Left renal pelvis (tissue), 4 donors: ENCODE data around the gene CENPX. TPM values are rescaled to one million over a fixed set of nuclear protein-coding genes. Genes with fewer than 3 reads are reported as not detected.
A peak's percentile ranks its signal among the peaks of the same experiment; 100 is the strongest.

Experiments used
- DNase-seq, 4 donors: peaks; one replicate each; pipeline ENCODE4 v3.0.0-alpha.2; 2013; ENCODE audit warnings: low read depth in 4 of 4, low spot score in 3 of 4
- polyA plus RNA-seq, 4 donors: library from polyadenylated mRNA; unstranded; fragments of 120-200 nt; gene quantifications; one replicate each; pipeline ENCODE4 v1.2.1, GENCODE V29; 2013; ENCODE audit not compliant: insufficient read length in 4 of 4

The CENPX gene
- polyA plus RNA-seq, 4 donors: 32.0 to 50.3 (median 34.4) TPM

DNA sequence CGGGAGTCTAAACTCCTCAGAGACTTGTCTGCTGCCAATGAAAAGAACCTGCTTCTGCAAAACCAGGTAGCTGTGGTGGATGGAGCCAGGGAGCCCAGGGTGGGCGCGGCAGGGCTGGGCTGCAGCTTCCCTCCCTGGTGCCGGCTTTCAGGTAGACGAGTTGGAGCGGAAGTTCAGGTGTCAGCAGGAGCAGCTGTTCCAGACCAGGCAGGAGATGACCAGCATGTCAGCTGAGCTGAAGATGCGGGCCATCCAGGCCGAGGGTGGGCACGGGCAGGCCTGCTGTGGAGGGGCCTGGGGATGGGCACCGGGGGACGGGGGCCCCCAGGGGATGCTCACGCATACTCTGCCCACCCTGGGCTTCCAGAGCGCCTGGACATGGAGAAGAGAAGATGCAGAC lies 5.6 kb upstream of the CENPX start:
- DNase-seq: no peak

GRCh38 chr17:82025401-82026107 lies 2.9 kb upstream of the CENPX start:
- DNase-seq: no peak

GRCh38 chr17:82024859-82025258 lies 2.2 kb upstream of the CENPX start:
- no peak for DNase-seq

DNA sequence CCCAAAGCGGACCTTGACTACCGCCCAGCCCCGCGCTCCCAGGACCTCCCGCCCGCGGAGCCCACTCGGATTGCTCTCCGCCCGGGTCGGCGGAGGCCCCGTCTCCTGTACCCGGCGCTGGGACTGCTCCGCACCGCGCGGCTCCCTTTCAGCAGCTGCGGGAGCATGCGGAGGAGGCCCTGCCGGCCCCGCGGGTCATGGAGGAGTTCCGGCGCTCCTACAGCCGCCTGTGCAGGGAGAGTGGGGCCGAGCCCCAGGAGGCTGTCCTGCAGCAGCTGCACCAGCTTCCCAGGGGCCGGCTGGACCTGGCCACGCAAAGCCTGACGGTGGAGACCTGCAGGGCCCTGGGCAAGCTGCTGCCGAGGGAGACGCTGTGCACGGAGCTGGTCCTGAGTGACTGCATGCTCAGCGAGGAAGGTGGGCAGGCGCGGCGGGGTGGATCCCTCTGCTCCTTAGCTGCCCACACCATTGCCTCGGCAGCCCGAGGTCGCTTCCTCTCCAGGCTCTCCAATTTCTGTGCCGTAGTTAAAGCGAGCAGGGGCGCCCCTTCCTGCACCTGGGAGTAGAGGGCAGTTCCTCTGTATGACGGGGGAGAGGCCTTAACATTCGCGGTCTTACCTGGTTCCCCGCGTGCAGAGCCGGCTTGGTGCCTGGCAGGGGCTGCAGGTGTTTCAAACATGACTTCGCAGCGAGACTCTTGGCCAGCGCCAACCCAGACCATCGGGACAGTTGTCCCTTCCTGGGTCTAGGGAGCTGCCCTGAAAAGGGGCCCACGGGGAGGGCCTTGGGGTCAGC lies 966 bp upstream of the CENPX start:
- DNase-seq: no peak

- peak; percentile 94 to 98 (median 97) for DNase-seq
Measured at GRCh38 chr17:82022981-82023446, 336 bp upstream of the CENPX start, which contains the start of gene LRRC45. LRRC45 (plus strand) TSS chr17:82023305; CDS start chr17:82023644, 339 bp downstream.

- no peak for DNase-seq
Measured at GRCh38 chr17:82021900-82022309, 773 bp downstream of the CENPX start.

DNA sequence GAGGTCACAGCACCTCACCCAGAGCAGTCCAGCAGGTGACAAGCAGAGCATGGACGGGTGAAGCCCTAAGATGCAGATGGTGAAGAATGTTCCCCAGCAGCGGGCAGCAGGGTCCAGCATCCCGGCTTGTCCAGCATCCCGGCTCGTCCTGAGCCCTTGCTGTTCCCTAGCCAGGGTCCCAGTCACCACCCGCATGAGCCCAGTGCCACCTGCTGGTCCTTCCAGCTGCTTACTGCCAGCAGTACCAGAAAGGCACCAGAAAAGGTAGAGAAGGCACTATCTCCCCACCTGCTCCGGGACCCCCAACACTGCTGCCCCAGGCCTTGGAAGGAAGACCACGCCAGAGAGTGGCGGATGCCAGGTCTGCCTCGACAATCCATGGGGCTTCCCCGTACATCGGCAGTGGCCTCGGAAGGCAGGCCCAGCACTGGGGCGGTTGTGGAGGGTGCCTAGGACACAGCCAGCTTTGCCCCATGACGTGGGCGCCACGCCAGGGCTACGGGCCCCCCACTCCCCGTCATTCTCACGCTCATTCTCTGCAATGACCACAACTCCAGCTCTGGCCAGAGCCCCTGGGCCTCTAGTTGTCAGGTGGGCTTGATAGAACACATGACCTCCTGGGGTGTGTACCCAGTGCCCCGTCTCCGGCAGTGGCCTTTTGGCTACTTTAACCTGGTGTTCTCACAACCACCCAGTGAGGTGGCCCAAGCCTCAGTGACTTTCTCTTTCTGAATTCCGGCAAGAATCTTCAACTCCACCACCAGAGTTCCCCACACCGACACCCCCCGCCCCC lies 1.4 kb downstream of the CENPX start:
- DNase-seq: no peak

DNA sequence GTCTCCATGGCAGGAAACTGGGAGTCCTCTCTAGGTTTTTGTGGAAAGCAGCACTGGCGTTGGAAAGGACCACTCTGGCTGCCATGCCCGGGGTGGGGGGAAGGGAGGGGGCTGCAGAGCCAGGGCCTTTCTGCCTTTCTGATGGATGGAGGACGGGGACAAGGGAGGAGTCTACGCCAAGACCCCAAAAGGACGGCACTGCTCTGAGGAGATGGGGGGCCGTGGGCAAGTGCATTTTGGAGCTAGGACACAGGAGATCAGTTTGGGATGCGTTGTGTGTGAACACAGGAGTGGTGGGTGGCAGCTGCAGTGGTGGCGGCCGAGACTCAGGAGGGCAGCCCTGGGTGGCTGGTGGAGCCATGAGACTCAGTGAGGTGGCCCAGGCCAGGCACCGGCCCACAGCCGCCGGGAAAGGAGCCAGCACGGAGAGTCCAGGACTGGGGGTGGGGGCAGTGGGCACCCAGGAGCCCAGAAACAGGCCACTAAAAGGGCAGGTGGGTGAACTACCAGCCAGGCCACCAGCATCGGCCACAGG lies 2.0 kb downstream of the CENPX start:
- no peak for DNase-seq

DNA sequence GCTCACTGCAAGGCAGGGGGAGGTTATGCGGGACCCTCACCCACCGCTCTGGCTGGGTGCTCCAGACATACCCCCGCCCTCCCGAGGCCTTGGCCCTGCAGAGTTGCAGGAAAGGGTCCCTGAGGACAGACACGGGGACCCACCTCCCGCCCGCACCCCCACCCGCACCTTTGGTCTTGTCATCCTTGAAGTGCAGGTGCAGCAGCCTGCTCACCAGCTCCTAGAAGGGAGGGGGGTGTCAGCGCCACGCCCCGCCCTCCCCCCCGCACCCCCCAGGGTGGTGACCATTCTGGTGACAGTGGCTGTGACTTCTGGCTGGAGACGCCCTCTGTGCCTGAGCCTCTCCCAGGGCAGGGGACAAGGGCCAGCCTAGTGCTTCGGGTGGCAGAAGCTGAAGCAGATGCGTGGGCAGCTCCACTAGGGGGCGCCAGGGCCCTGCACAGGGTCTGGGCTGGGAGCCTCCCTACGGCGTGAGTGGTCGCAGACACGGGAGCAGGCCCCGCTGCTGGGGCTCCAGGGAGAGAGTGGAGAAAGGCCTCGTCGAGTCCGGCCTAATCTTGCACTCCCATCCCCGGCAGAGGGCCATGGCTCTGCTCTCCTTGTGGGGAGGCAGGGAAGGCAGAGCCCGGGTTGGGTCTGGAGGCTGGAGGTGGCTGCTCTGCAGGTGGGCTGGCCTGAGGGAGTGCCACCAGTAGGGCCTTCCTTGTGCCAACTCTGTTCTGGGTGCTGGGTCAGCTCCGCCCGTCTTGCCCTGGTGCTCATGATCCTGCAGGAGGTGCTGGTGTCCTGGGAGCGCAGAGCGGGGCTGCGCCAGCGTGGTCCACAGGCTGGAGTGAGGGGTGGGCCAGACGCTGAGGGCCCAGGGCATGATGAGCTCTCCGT lies 2.7 kb downstream of the CENPX start:
- DNase-seq: no peak

DNA sequence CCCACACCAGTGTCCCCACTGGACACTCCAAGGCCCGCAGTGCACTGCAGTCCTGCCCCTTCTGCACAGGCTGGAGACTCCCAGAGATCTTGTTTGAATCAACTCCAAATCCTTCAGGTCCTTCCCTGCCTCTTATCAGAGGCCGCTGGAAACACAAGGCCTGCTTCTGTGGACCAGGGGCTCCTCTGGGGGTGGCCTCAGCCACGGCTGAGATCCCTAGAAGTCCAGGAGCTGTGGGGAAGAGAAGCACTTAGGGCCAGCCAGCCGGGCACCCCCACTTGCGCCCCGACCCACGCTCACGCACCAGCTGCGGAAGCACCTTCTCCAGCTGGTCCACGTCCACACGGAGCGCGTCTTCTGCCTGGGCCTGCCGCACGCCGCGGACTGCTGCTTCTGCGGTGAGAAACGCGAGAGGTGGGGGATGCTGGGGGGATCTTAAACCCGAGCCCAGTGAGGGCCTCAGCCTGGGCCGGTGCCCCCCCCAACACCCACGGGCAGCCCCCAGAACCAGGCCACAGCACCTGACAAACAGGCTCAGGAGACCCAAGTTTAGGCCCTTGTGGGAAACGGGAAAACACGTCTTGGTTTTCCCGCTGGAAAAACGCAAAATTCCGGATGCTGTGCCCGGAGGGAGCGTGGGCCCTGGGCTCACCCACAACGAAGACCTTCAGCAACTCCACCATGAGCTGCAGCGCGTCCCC lies 3.5 kb downstream of the CENPX start:
- no peak for DNase-seq

DNA sequence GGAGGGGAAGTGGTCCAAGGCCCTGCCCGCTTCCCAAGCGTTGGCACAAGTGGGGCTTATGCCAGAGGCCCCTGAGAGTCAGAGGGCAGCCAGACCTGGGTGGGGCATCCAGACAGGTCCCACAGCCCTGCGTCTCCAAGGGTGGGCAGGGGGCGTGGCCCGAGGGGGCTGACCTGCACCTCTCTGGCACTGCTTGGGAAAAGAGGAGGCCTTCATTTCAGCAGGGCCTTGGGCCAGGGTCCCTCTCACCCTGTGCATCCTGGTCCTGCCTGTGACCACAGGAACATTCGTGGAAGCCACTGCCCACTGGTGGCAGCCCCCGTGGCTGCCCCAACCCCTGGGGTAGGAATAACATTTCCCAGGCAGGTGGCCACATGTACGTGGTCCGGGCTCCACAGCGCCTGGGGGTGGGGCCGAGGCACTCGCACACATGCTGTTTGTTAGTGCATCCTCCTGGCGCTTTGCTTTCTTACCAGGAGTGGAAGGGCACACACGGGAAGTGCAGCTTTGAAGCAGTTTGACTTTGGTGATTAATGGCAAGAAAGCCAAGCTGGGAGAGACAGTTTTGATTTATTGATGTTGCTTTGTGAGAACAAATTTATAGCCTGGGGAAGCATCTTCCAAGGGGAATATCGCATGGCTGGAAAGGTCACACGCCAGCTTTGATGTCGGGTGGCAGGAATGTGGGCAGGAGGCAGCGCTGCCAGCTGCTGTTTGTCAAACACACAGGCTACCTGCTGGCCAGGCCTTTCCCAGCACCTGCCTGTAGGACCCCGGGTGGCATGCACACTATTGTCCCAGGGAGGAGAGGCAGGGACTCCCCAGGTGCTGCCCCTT lies 4.3 kb downstream of the CENPX start:
- DNase-seq: no peak

- DNase-seq: no peak
Measured at GRCh38 chr17:82017612-82018151, 5.0 kb downstream of the CENPX start.

GRCh38 chr17:82016875-82017459 lies 5.7 kb downstream of the CENPX start:
- no peak for DNase-seq

GRCh38 chr17:82016061-82016874 lies 6.4 kb downstream of the CENPX start:
- DNase-seq: no peak

GRCh38 chr17:82015311-82015971 lies 7.2 kb downstream of the CENPX start:
- no peak for DNase-seq

GRCh38 chr17:82014971-82015310 lies 7.7 kb downstream of the CENPX start:
- DNase-seq: no peak
